Measurements from ENCODE around the gene GRK4.
"Not testable (repeated sequence)": the region's sequence is repeated elsewhere in the genome, so short reads cannot be mapped to it uniquely, and the experiment has no call there.

Gene GRK4

DNA sequence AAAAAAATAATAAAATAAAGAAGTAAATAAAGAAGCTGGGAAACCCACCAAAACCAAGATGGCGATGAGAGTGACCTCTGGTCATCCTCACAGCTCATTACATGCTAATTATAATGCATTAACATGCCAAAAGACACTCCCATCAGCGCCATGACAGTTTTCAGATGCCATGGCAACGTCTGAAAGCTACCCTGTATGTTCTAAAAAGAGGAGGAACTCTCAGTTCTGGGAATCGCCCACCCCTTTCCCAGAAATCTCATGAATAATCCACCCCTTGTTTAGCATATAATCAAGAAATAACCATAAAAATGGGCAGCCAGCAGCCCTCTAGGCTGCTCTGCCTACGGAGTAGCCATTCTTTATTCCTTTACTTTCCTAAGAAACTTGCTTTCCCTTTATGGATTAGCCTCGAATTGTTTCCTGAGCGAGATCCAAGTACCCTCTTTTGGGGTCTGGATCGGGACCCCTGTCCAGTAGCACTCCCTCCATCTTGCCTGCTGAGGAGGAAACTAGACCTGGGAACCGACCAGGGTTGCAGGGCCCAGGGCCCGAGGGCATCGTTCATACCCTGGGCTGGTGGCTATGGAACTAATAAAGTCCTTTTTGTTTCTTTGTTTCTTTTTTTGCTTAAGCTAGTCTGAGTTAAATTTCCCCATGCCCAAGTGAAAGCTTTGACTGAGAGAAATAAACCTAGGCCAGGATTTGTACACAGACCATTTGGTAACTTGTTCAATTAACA lies 80.1 kb downstream of the GRK4 start:
- DNase-seq = no peak

DNA sequence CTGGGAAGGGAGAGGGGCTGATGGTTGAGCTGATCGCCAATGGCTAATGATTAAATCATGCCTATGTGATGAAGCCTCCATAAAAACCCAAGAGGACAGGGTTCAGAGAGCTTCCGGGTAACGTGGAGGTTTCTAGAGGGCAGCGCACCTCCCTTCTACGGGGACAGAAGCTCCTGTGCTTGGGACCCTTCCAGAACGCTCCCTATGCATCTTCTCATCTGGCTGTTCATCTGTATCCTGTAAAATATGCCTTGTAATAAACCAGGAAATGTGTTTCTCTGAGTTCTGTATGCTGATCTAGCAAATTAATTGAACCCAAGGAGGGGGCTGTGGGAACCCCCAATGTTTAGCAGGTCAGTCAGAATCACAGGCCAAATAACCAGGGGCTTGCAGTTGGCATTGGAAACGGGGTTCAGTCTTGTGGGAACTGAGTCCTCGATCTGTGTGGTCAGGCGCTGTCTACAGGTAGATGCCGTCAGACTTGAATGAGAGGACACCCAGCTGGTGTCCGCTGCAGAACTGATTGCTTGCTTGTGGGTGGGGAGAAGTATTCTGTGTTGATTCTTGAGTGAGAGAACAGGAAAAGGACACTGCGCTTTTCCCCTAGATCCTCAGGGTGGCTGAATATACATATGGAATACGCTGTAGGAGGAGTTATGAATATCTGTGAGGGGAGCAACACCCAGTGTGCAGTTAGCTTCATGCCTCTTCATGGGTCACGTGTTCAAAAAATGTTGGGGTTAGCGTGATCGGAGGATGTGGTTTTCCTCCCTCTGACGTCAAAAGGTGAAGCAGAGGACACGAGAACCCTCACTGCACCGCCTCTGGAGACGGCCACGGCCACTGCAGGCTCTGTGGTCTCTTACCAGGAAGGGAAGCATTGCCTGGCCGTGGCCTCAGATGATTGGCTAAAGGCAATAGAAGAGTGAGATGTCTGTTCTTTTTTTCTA lies 81.8 kb downstream of the GRK4 start:
- DNase-seq = no peak

DNA sequence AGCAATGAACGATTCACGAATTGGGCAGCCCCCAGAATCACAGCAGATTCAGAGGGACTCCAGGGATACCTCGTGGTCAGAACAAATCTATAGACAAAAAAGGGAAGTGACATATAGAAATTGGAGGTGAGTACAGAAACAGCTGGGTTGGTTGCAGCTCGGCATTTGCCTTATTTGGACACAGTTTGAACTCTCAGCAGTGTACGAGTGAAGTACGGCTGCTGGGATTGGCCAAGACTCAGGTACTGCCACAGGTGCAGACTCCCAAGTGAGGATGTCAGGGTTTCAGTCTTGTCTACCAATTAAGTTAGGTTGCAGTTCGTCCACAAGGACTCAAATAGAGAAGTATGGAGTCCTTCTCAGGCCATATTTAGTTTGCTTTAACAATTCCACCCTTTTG lies 82.8 kb downstream of the GRK4 start:
- DNase-seq = no peak

DNA sequence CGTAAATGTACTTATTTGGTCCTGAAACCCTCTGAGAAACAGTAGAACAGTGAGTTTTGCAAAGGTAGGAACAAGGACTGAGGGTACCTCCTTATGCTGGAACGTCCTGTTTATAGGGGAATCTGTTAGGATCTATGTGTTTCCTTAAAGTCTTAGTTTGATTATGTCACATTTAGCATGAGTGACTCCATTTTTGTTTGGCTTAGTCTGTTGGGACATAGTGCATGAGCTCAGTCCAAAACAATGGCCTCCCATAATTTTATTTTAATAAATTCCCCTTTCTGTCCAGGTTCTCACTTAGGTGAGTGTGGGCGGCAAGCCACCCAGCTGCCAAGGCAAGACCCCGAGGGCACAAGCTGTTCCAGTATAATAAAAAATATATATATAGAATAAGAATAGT lies 83.3 kb downstream of the GRK4 start:
- no peak for DNase-seq

DNA sequence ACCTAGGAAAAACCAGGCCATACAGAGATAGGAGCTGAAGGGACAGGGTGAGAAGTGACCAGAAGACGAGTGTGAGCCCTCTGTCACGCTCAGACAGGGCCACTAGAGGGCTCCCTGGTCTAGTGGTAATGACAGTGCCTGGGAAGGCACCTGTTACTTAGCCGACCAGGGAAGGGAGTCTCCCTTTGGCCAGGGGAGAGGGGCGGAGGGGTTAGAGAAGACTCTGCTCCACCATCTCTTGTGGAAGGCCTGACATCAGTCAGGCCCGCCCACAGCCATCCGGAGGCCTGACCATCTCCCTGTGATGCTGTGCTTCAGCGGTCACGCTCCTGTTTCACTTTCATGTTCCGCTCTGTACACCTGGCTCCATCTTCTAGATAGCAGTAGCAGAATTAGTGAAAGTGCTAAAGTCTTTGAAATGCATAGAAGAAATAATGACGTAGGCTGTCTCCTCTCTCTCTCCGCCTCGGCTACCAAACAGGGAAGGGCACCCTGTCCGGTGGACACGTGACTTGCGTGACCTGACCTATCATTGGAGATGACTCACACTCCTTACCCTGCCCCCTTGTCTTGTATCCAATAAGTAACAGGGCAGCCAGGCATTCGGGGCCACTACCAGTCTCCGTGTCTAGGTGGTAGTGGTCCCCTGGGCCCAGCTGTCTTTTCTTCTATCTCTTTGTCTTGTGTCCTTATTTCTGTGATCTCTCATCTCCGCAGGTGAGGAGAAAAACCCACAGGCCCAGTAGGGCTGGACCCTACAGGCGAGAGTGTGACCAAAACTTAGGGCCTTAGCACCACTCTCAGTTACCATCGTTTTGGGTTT lies 84.3 kb downstream of the GRK4 start:
- no peak for DNase-seq

DNA sequence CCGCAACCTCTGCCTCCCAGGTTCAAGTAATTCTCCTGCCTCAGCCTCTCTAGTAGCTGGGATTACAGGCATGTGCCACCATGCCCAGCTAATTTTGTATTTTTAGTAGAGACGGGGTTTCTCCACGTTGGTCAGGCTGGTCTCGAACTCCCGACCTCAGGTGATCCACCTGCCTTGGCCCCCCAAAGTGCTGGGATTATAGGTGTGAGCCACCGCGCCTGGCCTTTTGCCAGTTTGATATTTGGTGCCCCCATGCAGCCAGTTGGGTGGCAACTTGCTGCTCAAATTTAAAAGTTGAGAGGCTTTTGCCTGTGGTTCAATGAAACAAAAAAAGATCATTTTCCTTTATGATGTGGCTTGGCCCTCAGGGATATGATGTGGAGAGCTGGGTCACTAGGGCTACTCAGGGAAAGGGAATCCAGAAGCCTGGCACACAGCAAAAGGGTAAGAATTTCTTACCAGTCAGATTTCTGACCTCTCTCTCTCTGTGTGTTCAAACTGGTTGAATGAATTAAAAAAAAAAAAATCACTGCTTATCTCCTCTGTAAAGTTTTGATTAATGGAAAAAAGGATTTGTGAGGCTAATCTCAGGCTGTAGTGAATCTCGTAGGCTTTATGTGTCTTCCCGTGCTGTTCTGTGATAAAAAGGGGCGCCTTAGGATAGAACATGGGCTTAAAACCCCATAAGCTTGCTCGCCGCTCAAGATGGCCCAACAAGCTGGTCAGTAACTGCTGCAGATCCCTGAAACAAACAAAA lies 87.9 kb downstream of the GRK4 start:
- not testable (repeated sequence) for DNase-seq

DNA sequence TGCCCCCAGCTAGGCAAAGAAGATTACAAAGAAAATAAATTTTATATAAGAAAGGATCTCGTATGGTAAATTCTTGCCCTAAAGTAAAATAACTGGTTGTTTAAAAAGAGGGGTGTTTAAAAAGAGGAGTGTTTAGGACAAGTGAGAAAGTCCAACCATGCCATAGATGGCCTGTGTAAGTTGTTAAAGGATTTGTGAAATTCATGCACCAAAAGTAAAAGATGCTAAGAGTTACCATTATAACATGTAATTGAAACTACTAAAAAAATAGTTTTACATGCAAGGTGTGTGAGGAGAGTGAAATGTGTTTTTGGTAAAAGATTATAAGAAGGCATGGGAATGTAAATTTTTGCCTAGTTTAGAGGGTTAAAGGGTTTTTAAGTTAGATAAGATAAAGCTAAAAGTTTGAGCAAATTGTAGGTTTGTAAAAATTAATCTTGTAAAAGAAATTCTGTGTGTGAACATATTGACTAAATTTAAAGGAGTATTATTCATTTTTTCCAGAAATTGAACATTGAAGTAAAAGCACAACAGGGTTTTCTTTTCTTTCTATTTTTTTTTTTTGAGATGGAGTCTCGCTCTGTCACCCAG lies 90.9 kb downstream of the GRK4 start:
- DNase-seq = no peak

DNA sequence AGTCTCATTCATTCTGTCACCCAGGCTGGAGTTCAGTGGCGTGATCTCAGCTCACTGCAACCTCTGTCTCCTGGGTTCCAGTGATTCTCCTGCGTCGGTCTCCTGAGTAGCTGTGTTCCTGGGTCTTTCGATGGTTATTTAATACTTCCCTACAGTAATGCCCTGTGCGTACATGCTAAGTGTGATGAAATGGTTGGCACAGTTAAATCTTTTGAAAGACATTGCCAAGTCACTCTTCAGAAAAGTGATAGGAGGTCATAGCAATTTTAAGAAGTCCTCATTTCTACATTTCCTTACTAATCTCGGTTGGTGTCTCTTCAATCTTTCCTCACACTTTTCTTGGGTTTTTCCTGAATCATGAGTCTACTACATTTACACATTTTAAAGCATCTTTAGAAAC lies 96.6 kb downstream of the GRK4 start:
- DNase-seq = no peak

DNA sequence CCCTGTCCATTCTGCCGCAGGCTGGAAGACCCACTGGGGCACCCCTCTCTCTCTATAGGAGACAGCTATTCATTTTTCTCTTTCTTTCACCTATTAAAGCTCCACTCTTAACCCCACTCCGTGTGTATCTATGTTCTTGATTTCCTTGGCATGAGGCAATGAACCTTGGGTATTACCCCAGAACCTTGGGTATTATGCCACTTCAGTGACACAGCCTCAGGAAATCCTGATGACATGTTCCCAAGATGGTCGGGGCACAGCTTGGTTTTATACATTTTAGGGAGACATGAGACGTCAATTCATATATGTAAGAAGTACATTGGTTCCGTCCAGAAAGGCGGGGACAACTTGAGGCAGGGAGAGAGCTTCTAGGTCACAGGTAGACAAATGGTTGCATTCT lies 97.6 kb downstream of the GRK4 start:
- no peak for DNase-seq

DNA sequence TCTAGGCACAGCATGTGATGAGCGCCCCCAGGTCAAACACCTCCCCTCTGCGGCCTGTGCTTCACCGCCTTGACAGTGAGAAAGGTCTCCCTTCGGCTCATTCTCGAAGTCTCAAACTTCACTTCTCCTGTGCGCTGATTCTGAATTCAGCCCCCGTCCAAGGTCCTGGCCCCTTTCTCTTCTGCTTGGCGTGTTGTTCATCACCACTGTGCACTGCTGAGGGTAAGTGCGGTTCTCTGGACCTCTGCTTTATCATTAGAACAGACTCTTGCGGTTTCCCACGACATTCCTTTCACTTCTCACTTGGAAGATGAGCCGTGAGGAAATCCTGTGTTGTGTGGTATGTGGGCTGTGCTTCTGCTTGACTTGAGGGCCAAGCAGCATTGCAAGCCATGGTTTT lies 99.1 kb downstream of the GRK4 start:
- DNase-seq = no peak

DNA sequence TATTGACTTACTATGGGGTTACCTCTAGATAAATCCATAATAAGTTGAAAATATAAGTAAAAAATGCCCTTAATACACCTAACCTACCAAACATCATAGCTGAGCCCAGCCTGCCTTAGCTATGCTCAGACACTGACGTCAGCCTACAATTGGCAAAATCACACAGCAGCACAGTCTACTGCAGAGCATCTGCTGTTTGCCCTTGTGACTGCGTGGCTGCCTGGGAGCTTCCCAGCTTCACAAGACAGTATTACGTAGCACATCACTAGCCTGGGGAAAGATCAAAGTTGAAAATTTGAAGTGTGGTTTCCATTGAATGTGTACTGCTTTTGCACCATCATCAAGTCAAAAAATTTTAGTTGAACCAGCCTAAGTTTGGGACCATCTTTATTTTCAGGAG lies 102.2 kb downstream of the GRK4 start:
- no peak for DNase-seq

DNA sequence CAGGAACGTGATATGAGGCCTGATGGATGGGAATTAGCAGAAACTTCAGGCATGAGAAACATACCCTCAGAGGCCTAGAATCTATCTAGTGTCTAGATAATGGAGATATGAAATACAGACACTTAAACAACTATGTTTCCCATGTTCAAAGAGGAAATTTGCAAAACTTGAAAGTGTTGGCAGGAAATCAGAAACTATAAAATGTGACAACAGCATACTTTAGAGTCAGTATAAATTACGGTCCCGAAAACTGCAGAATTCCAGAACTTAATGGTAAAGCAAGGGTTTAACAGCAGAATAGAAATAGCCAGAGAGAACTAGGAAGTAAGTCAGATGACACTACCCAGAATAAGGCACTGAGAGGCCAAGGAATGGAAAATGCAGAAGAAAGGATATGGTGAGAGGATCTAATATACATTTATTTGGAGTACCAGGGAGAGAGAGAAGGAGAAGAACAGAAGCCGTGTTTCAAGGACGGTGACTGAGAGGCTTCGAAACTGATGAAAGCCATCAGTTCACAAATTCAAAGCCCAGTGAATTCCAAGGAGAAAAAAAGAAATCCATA lies 103.5 kb downstream of the GRK4 start:
- DNase-seq = no peak

DNA sequence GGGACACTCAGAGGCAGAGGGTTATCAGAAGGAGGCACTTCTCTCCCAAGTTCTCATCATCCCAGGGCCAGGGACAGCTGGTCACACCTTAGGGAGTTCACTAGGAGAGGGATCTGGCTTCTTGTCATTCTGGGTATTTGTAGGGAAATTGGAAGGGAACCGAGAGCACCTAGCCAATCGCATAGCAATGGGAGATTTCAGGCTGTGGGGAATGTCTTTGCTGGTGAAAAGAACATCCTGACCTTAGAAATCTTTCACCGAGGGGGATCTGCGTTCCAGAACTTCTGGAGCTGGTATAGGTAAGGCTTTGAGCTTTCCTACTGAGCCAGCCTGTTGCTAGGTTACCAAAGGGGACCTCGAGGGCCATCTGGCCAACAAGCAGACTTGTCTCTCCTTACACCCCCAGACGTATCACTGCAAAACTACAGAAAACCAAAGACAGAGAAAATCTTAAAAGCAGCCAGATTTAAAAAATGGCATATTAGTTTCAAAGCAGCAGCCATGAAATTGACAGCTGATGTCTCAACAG lies 104.2 kb downstream of the GRK4 start:
- DNase-seq = no peak

DNA sequence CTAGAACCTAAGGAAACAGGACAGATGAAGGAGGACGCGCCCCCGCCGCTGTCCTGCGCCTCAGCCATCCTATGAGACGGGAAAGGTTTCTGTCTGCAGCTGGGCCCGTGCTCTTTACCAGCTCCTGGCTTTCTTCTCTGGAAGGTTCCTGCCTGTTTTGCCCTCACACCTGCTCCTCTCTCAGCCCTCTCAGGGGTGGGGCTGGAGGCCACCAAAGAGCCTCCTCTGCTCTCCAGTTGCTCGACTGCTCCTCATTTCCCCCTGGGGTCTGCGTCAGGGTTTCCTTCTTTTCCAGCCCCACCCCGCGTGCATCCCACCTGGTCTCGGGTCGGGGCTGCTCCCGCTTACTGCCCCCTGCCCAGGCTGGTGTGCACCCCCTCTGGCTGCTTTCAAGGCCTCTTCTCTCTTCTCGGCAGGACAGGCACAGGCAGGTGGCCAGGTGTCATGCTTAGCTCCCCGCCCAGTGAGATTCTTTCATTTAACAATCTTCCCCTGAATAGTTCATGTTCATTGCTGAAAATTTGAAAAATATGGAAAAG lies 106.4 kb downstream of the GRK4 start:
- DNase-seq = no peak

DNA sequence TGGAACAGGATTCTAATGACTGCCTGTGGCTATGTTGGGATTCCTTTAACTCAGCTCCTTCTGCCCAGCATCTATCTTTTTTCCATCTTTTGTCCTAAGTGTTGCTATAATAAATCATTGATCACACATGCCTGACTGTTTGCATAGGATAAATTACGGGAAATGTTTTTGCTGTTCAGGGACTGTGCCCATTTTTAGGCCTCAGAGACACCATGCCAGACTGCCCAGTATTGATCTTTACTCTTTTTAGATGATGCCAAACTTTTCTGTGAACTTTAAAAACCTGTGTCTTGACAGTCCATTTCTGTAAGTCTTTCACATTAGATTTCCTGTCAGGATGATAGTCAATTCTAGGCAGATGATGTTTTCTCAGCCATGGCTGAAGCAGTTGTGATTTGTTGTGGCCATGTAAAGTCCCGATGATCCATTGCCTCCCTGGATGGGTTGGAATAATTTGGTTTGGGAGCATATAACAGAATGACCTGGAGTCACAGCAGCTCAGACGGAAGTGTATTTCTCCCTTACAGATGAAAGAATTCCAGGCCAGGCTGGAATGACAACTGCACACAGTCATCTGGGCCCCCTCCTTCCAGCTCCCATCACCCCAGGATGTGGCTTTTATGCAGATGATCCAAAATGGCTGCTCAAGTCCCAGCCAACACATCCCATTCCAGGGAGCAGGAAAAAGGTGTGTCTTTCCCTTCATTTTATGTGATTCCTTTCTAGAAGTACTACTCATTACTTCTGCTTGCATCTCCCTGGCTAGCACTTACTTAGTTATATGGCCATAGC lies 107.5 kb downstream of the GRK4 start:
- DNase-seq = no peak

DNA sequence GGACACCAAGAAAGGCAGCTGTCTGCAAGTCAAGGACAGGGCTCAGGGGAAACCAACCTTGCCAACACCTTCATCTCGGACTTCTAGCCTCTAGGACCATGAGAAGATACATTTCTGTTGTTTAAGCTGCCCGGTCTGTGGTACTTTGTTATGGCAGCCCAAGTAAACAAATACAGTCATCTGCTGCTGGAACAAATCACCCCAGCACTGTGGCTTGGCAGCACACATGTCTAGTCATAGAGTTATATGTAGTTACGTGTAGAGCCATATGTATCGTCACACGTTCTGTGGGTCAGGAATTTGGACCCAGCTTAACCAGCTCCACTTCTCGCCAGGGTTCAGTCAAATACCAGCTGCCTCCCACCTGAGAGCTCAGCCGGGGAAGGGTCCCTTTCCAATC lies 108.4 kb downstream of the GRK4 start:
- no peak for DNase-seq

DNA sequence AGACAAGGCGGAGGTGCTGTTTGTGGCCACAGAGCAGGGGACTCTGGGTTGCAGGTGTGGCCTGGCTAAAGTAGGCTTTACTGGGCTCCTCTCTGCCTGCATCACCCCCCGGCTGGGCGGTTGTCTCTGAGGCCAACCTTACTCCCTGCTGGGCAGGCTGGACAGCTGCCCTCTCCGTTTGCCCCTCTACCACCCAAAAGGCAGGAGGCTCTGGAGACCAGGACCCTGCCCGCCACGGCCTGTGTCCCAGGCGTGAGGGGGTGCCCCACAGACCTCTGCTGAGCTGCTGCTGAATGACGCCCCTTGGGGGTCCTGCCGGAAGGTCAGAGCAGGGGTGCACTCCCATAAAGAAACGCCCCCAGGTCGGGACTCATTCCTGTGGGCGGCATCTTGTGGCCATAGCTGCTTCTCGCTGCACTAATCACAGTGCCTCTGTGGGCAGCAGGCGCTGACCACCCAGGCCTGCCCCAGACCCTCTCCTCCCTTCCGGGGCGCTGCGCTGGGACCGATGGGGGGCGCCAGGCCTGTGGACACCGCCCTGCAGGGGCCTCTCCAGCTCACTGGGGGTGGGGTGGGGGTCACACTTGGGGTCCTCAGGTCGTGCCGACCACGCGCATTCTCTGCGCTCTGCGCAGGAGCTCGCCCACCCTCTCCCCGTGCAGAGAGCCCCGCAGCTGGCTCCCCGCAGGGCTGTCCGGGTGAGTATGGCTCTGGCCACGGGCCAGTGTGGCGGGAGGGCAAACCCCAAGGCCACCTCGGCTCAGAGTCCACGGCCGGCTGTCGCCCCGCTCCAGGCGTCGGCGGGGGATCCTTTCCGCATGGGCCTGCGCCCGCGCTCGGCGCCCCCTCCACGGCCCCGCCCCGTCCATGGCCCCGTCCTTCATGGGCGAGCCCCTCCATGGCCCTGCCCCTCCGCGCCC lies 110.0 kb downstream of the GRK4 start:
- DNase-seq = no peak

DNA sequence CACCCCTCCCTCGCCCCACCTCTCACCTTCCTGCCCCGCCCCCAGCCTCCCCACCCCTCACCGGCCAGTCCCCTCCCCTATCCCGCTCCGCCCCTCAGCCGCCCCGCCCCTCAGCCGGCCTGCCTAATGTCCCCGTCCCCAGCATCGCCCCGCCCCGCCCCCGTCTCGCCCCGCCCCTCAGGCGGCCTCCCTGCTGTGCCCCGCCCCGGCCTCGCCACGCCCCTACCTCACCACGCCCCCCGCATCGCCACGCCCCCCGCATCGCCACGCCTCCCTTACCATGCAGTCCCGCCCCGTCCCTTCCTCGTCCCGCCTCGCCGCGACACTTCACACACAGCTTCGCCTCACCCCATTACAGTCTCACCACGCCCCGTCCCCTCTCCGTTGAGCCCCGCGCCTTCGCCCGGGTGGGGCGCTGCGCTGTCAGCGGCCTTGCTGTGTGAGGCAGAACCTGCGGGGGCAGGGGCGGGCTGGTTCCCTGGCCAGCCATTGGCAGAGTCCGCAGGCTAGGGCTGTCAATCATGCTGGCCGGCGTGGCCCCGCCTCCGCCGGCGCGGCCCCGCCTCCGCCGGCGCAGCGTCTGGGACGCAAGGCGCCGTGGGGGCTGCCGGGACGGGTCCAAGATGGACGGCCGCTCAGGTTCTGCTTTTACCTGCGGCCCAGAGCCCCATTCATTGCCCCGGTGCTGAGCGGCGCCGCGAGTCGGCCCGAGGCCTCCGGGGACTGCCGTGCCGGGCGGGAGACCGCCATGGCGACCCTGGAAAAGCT lies 110.9 kb downstream of the GRK4 start, which contains the start of the genes HTT and HTT-AS:
TSS of gene HTT (plus strand) at position 604 of the 768 bp plus-strand sequence. CDS start at position 749, 145 bp downstream.
TSS of gene HTT-AS (minus strand) at position 461 of the 768 bp plus-strand sequence.
- DNase-seq = no peak
